ENCODE measurements around the gene AHSG.

- TF ChIP-seq, protein P1, sequence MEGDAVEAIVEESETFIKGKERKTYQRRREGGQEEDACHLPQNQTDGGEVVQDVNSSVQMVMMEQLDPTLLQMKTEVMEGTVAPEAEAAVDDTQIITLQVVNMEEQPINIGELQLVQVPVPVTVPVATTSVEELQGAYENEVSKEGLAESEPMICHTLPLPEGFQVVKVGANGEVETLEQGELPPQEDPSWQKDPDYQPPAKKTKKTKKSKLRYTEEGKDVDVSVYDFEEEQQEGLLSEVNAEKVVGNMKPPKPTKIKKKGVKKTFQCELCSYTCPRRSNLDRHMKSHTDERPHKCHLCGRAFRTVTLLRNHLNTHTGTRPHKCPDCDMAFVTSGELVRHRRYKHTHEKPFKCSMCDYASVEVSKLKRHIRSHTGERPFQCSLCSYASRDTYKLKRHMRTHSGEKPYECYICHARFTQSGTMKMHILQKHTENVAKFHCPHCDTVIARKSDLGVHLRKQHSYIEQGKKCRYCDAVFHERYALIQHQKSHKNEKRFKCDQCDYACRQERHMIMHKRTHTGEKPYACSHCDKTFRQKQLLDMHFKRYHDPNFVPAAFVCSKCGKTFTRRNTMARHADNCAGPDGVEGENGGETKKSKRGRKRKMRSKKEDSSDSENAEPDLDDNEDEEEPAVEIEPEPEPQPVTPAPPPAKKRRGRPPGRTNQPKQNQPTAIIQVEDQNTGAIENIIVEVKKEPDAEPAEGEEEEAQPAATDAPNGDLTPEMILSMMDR (conservative IDR thresholded peaks at IDR 0.05; ENCODE audit: low read depth, low read length), result no peak
- TF ChIP-seq EZH2 (IDR thresholded peaks at IDR 0.05; ENCODE audit: low read length, unreplicated experiment), result no peak
- no peak for TF ChIP-seq EZH2phosphoT487 (IDR thresholded peaks at IDR 0.05; ENCODE audit: borderline replicate concordance, low read length)
Observed at GRCh38 chr3:186625600-186626042, 12.8 kb downstream of the AHSG start.
